GM06990 (cell line): ENCODE results near the gene TRUB2.

Experiments used
- DNase-seq: peaks from one replicate; pipeline ENCODE4 v3.0.0-alpha.2; 2011; ENCODE audit not compliant: insufficient read length; ENCODE audit errors: extremely low read depth
- H3K27me3 ChIP-seq: replicated peaks from 2 replicates; pipeline ENCODE4 v1.6.0; 2011; ENCODE audit warnings: low read length; ENCODE audit not compliant: control insufficient read depth, insufficient read depth
- H3K36me3 ChIP-seq: 2 replicates; pipeline ENCODE4 v1.5.1; 2011; ENCODE audit warnings: low read length; ENCODE audit not compliant: control insufficient read depth, insufficient read depth
- H3K4me3 ChIP-seq: replicated peaks from 2 replicates; pipeline ENCODE4 v1.5.1; 2011; ENCODE audit warnings: low read depth, mild to moderate bottlenecking, control low read depth, low read length
- CTCF ChIP-seq: IDR thresholded peaks from 2 replicates; pipeline ENCODE4 v1.5.1; 2011; ENCODE audit warnings: low read length, control low read depth, mild to moderate bottlenecking, inconsistent platforms; ENCODE audit not compliant: insufficient read depth, poor library complexity, severe bottlenecking

The TRUB2 gene

GRCh38 chr9:128304136-128304970 lies 17.9 kb downstream of the TRUB2 start:
- H3K27me3 ChIP-seq: no peaks in the 10 kb centered on the region
- no peak for DNase-seq
- H3K36me3 ChIP-seq: no peaks in the 10 kb centered on the region
- H3K4me3 ChIP-seq: no peak overlapping the region
- TF ChIP-seq CTCF: no peak

DNA sequence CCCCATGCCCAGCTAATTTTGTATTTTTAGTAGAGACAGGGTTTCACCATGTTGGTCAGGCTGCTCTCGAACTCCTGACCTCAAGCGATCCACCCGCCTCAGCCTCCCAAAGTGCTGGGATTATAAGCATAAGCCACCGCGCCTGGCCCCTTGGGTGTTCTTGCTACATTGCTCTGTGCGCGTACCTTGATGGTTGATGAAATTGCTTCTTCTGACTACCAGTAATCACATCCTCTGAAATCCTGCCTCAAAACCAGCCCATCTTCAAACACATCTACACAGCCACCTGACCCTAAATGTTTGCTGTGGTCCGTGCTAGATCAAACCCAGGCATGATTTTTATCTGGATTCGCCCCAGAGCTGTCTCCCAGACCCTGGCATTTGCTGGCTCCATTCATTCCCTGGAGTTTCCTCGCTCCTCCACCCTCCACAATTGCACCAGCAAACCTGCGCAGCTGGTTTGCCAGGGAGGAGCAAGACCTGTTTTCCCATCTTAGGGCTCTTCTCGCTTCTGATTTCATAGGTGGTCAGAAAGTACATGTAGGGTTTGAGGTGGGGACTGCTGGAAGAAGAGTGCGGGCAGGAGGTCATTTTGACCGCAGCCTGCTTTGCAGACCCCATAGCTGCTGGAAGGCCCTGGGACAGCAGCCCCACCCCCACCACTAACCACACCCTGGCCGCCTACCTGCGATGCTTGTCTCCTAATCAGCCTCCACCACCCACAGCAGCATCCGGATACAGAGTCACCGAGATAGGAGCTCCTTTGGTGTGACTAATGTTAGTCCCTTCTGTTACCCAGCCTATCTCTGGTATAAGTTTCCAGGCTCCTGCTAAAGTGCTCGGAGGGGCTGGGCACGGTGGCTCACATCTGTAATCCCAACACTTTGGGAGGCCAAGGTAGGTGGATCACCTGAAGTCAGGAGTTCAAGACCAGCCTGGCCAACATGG lies 23.4 kb downstream of the TRUB2 start:
- DNase-seq: no peak
- Histone ChIP-seq H3K36me3 (no peaks in the 10 kb centered on the region), H3K4me3 (no peak overlapping the region), H3K27me3 (no peaks in the 10 kb centered on the region)
- no peak for TF ChIP-seq CTCF

- no peaks in the 10 kb centered on the region for H3K36me3 ChIP-seq
These were observed 24.9 kb downstream of the TRUB2 start for GRCh38 chr9:128297221-128297773.

DNA sequence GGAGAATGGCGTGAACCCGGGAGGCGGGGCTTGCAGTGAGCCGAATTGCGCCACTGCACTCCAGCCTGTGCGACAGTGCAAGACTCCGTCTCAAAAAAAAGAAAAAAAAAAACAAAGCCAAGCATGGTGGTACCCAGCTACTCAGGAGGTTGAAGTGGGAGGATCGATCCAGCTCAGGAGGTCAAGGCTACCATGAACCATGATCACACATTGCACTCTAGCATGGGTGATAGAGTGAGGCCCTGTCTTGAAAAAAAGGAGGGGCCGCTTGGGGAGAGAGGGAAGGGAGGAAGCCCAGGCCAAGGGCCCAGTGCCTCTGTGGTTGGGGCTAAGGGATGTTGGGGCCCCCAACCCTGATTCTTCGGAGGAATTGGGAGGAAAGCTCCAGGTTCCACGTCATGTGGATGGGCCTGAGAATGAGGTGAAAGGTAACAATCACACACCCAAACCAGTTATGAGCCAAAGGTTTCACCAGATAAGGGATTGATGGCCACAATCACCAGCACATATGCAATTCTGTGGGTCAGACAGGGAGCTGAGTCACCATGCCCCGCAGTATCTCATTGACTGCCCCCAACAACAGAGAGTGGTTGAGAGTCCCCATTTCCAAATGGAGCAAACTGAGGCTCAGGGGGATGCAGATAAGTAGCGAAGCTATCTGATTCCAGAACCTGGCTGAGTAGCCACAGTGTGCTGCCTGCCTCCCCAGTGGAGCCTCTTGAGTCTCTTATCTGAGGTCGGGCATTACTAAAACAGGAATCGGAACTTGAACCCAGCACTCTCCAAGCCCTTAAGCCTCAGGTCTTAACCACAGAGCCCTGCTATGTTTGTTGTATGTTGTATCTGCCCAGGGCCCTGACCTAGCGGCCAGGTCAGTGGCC lies 25.7 kb downstream of the TRUB2 start:
- DNase-seq: no peak
- Histone ChIP-seq H3K4me3 (no peak overlapping the region), H3K27me3 (no peaks in the 10 kb centered on the region), H3K36me3 (no peaks in the 10 kb centered on the region)
- TF ChIP-seq CTCF: no peak

More at GRCh38 chr9:128297221-128297773, 24.9 kb downstream of the TRUB2 start:
- DNase-seq: no peak
- no peaks in the 10 kb centered on the region for H3K27me3 ChIP-seq
- no peak for TF ChIP-seq CTCF
- H3K4me3 ChIP-seq: no peak overlapping the region

DNA sequence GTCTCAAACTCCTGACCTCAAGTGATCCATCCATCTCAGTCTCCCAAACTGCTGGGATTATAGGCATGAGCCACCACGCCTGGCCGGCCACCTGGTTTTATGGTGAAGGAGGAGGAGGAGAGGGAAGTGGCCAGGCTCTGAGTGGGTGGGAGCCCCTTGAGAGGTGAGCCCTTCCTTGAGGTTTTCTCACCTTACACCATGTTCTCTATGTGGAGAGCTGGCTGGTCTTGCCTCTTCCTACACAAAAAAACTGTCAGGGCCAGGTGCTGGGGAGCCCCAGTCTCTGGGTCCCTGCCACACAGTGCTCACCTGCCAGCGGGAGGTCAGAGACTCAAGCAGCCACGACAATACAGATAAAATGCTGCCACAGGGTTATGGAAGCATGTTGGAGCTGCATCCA lies 28.1 kb downstream of the TRUB2 start:
- no peaks in the 10 kb centered on the region for H3K27me3 ChIP-seq
- DNase-seq: no peak
- no peak overlapping the region for H3K4me3 ChIP-seq
- no peaks in the 10 kb centered on the region for H3K36me3 ChIP-seq
- TF ChIP-seq CTCF: no peak
